Measurements from ENCODE around the gene NUDT17. TPM values are rescaled to one million over a fixed set of nuclear protein-coding genes. Genes with fewer than 3 reads are reported as not detected.

The NUDT17 gene
- not detected for total RNA-seq

DNA sequence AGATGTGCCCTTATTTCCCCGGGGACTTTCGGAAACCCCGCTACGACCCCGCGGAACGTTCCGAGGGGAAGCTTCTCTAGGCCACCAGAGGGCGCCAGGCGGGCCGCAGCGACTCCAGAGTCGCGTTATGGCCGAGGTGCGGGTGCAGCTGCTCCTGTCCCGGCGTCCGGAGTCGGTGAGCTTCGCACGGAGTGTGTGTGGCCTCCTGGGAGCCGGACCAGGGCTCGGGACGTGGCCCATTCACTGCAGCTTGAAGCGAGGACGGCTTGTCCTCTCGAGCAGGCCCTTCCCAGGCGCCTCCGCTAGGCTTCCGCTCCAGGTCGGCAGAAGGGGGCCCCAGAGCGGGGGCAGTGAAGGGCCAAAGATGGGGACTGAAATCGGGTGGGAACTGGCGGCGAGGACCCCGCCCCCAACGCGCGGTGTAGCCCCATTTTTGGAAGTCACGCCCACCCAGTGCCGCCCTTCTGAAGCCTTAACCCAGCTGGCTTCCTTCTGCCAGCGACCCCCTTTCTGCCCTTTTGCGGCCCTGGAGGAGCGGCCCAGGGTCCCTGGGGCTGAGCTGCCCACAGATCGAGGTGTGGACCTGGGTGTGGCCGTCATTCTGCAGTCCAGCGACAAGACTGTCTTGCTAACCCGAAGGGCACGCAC lies at the start of gene NUDT17:
Gene NUDT17 (plus strand): TSS at position 117 of the 648 bp plus-strand sequence. CDS start 11 bp downstream, at position 128.
- intact Hi-C loops (cut with DNase I), result loop anchor here (1.0 to 2.0 kb wide), 3 partner anchors 14 to 168 kb away; partner anchors contain the start of genes ITGA10 and PIAS3
- peak within 1 kb of the TSS; percentile 73 to 78 for H3K27ac ChIP-seq

GRCh38 chr1:145796753-145797152 lies 48.7 kb upstream of the NUDT17 start:
- TF ChIP-seq, protein P1, sequence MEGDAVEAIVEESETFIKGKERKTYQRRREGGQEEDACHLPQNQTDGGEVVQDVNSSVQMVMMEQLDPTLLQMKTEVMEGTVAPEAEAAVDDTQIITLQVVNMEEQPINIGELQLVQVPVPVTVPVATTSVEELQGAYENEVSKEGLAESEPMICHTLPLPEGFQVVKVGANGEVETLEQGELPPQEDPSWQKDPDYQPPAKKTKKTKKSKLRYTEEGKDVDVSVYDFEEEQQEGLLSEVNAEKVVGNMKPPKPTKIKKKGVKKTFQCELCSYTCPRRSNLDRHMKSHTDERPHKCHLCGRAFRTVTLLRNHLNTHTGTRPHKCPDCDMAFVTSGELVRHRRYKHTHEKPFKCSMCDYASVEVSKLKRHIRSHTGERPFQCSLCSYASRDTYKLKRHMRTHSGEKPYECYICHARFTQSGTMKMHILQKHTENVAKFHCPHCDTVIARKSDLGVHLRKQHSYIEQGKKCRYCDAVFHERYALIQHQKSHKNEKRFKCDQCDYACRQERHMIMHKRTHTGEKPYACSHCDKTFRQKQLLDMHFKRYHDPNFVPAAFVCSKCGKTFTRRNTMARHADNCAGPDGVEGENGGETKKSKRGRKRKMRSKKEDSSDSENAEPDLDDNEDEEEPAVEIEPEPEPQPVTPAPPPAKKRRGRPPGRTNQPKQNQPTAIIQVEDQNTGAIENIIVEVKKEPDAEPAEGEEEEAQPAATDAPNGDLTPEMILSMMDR (IDR thresholded peaks at IDR 0.05), result no peak
- H3K27me3 ChIP-seq, result no peaks in the 10 kb centered on the region
- no peaks in the 10 kb centered on the region for H3K4me1 ChIP-seq
- H3K36me3 ChIP-seq, result no peaks in the 10 kb centered on the region
- H3K9me3 ChIP-seq, result peaks cover 0 to 8% of the 10 kb centered on the region in 2 donors
- intact Hi-C loops (cut with DNase I), result loop anchor here (10.0 kb wide), 1 partner anchor 52 kb away; no protein-coding TSS in a partner anchor
- H3K27ac ChIP-seq, result no peak overlapping the region
- H3K4me3 ChIP-seq, result no peak overlapping the region
- DNase-seq (ENCODE audit: low spot score in 2 of 2), result no peak

More for the DNA sequence above, at the start of gene NUDT17:
- Histone ChIP-seq H3K36me3 (peaks cover 21 to 50% of the 10 kb centered on the region in 2 donors), H3K4me1 (peaks cover 0 to 21% of the 10 kb centered on the region in 2 donors), H3K9me3 (no peaks in the 10 kb centered on the region), H3K4me3 (peak within 1 kb of the TSS; percentile 51 to 65), H3K27me3 (no peaks in the 10 kb centered on the region)
- TF ChIP-seq, protein P1 (IDR thresholded peaks at IDR 0.05), result peak; percentile 88 to 98 (median 94)
- peak; percentile 17 to 88 for DNase-seq (ENCODE audit: low spot score in 2 of 2)

- Histone ChIP-seq H3K4me1 (peaks cover 0 to 12% of the 10 kb centered on the region in 2 donors), H3K27ac (no peak overlapping the region), H3K27me3 (no peaks in the 10 kb centered on the region), H3K4me3 (no peak overlapping the region), H3K36me3 (no peaks in the 10 kb centered on the region), H3K9me3 (peaks cover 0 to 8% of the 10 kb centered on the region in 2 donors)
- TF ChIP-seq, protein P1 (IDR thresholded peaks at IDR 0.05), result no peak
- intact Hi-C loops (cut with DNase I), result loop anchor here (10.0 kb wide), 1 partner anchor 55 kb away; no protein-coding TSS in a partner anchor
- DNase-seq (ENCODE audit: low spot score in 2 of 2), result no peak
Observed at GRCh38 chr1:145799806-145800205, 45.6 kb upstream of the NUDT17 start.

DNA sequence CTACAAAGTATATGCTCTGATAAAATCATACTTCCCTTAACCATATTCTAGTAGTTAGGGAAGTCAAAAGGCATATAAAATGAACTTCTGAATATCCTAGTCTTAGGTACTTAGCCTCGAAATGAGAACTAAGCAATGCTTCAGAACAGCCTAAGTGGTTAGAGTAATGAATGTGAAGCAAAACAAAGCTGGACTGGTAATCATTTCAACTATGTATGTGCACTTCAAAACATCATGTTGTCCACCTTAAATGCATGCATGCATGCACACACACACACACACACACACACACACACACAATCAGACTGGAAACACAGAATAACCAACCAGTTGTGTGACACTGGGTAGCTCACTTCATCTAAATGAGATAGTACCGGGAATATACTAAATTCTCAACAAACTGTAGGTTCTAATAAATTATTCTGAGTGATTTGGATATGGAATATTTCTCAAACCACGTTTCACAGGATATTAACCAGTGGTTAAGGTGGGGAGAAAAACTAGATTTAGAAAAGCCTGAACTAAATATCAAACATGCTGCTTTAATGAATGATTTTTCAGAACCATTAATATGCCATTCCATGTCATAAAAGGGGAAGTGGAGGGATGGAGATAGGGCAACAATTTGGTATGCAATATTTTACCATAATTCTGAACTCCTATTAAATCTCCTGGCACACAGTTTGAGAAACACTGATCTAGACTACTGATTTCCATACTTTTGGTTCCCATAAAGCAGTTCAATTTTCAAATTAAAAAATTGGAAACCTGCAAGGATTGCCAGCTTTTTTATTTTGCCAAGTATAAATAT lies 41.0 kb upstream of the NUDT17 start:
- DNase-seq (ENCODE audit: low spot score in 2 of 2), result no peak
- Histone ChIP-seq H3K4me1 (peaks cover 0 to 12% of the 10 kb centered on the region in 2 donors), H3K27ac (no peak overlapping the region), H3K27me3 (no peaks in the 10 kb centered on the region), H3K9me3 (no peaks in the 10 kb centered on the region), H3K4me3 (no peak overlapping the region), H3K36me3 (no peaks in the 10 kb centered on the region)
- intact Hi-C loops (cut with DNase I), result no loop called here
- TF ChIP-seq, protein P1 (IDR thresholded peaks at IDR 0.05), result no peak

DNA sequence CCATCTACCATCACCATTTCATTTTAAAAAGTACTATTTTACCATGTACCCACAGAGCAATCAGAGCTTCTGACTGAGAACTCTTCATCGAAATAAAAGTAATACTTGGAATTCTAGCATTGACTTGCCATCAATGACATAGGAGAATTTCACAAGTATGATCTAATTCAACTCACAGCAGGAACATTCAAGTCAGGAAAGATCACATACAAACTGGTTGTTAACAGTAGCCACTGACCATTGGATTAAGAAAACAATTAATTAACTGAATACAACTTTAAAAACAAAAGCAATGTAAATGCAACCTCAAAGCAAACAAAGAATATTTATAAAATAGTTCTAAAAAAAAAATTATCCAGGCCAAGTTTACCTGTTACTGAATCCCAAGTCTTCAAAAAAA lies 40.4 kb upstream of the NUDT17 start:
- TF ChIP-seq, protein P1 (IDR thresholded peaks at IDR 0.05), result no peak
- H3K27ac ChIP-seq, result no peak overlapping the region
- peaks cover 0 to 12% of the 10 kb centered on the region in 2 donors for H3K4me1 ChIP-seq
- no peak overlapping the region for H3K4me3 ChIP-seq
- no peaks in the 10 kb centered on the region for H3K27me3 ChIP-seq
- H3K36me3 ChIP-seq, result no peaks in the 10 kb centered on the region
- no peak for DNase-seq (ENCODE audit: low spot score in 2 of 2)
- intact Hi-C loops (cut with DNase I), result no loop called here
- H3K9me3 ChIP-seq, result no peaks in the 10 kb centered on the region
